IPS DF 6.9 (cell line): ENCODE data around the gene ADARB1.

Source experiments
- DNase-seq: peaks from one replicate; pipeline ENCODE4 v3.0.0-alpha.2; 2013; ENCODE audit warnings: low read depth, low spot score
- H3K27ac ChIP-seq: one replicate; pipeline ENCODE4 v1.5.1; 2013; ENCODE audit warnings: low read length, control low read depth
- H3K27me3 ChIP-seq: 2 replicates; pipeline ENCODE4 v1.6.1; 2013; ENCODE audit warnings: mild to moderate bottlenecking, low read length; ENCODE audit not compliant: control insufficient read depth, insufficient read depth
- H3K36me3 ChIP-seq: 2 replicates; pipeline ENCODE4 v1.6.1; 2013; ENCODE audit warnings: low read length; ENCODE audit not compliant: control insufficient read depth, insufficient read depth
- H3K4me1 ChIP-seq: 2 replicates; pipeline ENCODE4 v1.6.1; 2013; ENCODE audit warnings: low read length; ENCODE audit not compliant: control insufficient read depth, insufficient read depth
- H3K4me3 ChIP-seq: 2 replicates; pipeline ENCODE4 v1.5.1; 2013; ENCODE audit warnings: mild to moderate bottlenecking, low read length
- H3K9me3 ChIP-seq: 2 replicates; pipeline ENCODE4 v1.6.1; 2013; ENCODE audit warnings: low read length, inconsistent platforms; ENCODE audit not compliant: control insufficient read depth, insufficient read depth
- WGBS: extraction: QIAGEN DNeasy Blood & Tissue Kit; methylation state at CpG from one replicate; pipeline ENCODE4 v1.1.7; 2013; ENCODE audit warnings: mixed read lengths, missing lambda C conversion rate; ENCODE audit not compliant: insufficient read length, insufficient coverage; 5-methylcytosine and 5-hydroxymethylcytosine counted together

The ADARB1 gene

DNA sequence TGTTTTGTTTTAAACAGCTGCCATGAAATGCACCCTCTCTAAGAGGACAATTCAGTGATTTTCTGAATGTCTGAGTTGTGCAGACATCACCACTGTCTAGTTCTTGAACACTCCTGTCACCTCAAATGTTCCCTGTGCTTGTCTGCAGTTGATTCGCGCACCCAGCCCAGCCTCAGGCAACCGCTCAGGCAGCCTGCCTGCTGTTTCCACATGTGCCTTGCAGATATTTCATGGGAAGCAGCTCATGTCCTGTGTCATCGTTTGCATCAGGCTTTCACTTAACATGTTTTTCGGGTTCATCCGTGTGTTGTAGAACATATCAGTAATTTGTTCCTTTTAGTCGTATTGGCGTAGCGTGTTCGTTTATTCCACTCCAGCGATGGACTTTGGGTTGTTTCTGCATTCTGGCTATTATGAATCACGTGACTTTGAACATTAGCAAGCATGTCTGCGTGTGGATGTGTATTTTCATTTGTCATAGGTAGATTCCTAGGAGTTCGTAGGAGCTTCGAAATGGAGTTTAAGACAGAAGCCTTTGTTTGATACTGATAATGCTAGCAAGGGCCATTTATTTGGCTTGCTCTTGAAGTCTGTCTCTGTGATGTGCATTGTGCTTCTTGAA is 12.1 kb downstream of the ADARB1 start:
- H3K4me3 ChIP-seq: no peak overlapping the region
- H3K9me3 ChIP-seq: no peaks in the 10 kb centered on the region
- H3K27me3 ChIP-seq: no peaks in the 10 kb centered on the region
- no peaks in the 10 kb centered on the region for H3K36me3 ChIP-seq
- no peak for DNase-seq
- no peak overlapping the region for H3K27ac ChIP-seq
- H3K4me1 ChIP-seq: no peaks in the 10 kb centered on the region
- WGBS: no CpG with 5 or more reads among the region's 15 CpGs

DNA sequence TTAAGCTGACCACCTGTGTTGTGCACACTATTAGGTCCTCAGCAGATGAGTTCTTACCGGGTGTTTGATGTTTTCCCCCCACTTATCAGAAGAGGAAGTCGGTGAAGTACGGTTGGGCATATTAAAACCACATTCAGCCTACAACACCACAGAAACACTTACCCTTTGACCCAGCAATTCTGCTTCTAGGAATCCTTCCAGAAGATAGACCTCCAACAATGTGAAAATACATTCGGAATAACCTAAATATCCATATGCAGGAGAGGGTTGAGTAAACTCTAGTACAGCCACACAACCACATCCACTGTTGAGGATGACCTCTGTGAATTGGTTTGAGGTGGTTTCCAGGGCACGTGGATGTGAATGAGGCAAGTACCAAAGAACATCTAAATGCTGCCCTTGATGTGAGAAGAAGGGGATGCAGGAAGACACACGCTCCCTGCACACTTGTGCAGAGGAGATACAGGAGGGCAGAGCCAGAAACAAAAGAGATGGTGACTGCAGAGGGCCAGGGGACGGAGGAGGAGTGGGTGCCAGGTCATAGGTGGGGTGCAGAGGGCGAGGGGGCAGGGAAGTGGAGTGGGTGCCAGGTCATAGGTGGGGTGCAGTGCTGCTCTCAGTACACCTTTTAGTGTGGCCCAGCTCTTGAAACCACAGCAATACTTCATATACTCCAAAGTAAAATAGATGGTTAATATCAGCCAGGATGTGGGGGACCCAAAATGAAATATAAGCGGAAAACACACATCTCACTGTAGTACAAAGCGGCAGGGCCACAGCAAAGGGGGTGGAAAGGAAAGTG is 12.8 kb downstream of the ADARB1 start:
- Histone ChIP-seq H3K4me1 (no peaks in the 10 kb centered on the region), H3K9me3 (no peaks in the 10 kb centered on the region), H3K4me3 (no peak overlapping the region), H3K36me3 (no peaks in the 10 kb centered on the region), H3K27ac (no peak overlapping the region), H3K27me3 (no peaks in the 10 kb centered on the region)
- WGBS: no CpG with 5 or more reads among the region's 10 CpGs
- DNase-seq: no peak

DNA sequence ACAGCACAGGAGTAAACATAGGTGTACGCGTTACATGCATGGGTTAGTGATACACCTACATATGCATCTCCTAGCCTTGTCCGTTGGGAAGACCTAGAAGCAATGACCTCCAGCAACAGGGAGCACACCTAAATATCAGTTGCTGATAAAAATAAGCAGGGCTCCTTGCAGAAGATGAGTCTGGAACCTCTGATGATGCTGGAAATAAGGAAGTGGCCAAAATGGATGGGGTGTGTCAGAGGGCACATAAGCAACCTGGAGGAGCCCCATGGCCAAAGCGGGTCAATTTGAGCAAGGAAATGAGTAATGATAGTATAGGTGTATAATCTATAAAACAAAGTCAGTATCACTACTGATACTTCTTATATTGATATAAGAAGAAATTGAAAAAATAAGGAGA is 13.7 kb downstream of the ADARB1 start:
- H3K27me3 ChIP-seq: no peaks in the 10 kb centered on the region
- no peak overlapping the region for H3K4me3 ChIP-seq
- no peak for DNase-seq
- H3K9me3 ChIP-seq: no peaks in the 10 kb centered on the region
- H3K36me3 ChIP-seq: no peaks in the 10 kb centered on the region
- H3K27ac ChIP-seq: no peak overlapping the region
- H3K4me1 ChIP-seq: no peaks in the 10 kb centered on the region; the same call in 1 of the 2 replicates
- WGBS: no CpG with 5 or more reads among the region's 4 CpGs

DNA sequence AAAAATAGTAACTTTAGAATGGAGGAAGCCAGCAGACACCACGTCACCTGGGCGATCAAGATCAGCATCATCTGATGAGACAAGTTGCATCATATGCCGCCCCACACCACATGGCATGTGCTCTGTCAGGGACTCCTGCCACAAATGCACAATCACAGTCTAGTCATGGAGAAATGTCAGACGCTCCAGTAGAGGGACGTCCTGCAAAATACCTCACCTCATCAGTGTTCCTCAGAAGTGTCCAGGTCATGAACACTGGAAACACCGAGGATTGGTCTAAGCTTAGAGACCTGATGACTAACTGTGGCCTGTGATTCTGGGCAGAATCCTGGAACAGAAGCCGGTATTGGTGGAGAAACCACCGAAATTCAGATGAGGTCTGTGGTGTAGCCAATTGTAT is 14.3 kb downstream of the ADARB1 start:
- no CpG with 5 or more reads among the region's 8 CpGs for WGBS
- H3K27ac ChIP-seq: no peak overlapping the region
- no peaks in the 10 kb centered on the region for H3K36me3 ChIP-seq
- H3K9me3 ChIP-seq: no peaks in the 10 kb centered on the region
- no peaks in the 10 kb centered on the region for H3K27me3 ChIP-seq
- no peak overlapping the region for H3K4me3 ChIP-seq
- DNase-seq: no peak
- no peaks in the 10 kb centered on the region; the same call in 1 of the 2 replicates for H3K4me1 ChIP-seq

DNA sequence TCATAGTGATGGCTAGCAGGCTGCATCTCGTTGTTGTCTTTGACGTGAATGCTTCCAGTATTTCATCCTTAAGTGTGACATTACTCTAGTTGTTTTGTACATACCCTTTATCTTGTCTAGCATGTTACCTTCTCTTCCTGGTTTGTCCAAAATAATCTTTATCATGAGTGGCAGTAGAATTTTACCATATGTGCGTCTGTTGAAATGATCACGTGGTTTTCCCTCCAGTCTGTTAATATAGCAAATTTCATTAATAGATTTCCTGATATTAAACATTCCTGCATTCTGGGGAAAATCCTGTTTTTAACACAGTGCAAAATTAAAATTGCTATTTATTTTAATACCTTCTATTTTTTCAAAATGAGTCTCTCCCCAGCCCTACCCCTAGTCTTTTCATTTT is 15.6 kb downstream of the ADARB1 start:
- WGBS: no CpG with 5 or more reads among the region's 4 CpGs
- DNase-seq: no peak

DNA sequence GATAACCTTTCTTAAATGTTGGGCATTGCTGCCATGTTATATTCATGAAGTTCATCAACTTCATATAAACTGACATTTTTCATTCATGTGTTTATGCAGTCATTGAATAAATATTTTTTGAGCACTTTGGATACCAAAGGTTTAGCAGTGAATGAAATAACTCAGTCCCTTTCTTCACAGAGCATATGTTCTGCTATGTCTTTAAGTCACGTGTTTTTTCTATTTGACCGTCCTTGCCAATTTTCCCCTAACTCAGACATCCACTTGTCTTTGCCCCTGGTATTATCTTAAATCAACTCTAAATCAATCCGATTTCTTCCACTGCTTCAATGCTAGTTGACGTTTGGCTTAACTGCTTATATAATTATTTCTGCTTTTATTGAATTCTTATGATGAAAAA is 16.6 kb downstream of the ADARB1 start:
- WGBS: 100% methylated on average over 1 of the region's 4 CpGs
- H3K9me3 ChIP-seq: no peaks in the 10 kb centered on the region
- no peak overlapping the region for H3K4me3 ChIP-seq
- no peak for DNase-seq
- no peaks in the 10 kb centered on the region; the same call in 1 of the 2 replicates for H3K4me1 ChIP-seq
- no peaks in the 10 kb centered on the region for H3K27me3 ChIP-seq
- no peaks in the 10 kb centered on the region for H3K36me3 ChIP-seq
- H3K27ac ChIP-seq: no peak overlapping the region

More for the DNA sequence above, 15.6 kb downstream of the ADARB1 start:
- Histone ChIP-seq H3K27me3 (no peaks in the 10 kb centered on the region), H3K27ac (no peak overlapping the region), H3K4me1 (no peaks in the 10 kb centered on the region; the same call in 1 of the 2 replicates), H3K9me3 (no peaks in the 10 kb centered on the region), H3K36me3 (no peaks in the 10 kb centered on the region), H3K4me3 (no peak overlapping the region)

DNA sequence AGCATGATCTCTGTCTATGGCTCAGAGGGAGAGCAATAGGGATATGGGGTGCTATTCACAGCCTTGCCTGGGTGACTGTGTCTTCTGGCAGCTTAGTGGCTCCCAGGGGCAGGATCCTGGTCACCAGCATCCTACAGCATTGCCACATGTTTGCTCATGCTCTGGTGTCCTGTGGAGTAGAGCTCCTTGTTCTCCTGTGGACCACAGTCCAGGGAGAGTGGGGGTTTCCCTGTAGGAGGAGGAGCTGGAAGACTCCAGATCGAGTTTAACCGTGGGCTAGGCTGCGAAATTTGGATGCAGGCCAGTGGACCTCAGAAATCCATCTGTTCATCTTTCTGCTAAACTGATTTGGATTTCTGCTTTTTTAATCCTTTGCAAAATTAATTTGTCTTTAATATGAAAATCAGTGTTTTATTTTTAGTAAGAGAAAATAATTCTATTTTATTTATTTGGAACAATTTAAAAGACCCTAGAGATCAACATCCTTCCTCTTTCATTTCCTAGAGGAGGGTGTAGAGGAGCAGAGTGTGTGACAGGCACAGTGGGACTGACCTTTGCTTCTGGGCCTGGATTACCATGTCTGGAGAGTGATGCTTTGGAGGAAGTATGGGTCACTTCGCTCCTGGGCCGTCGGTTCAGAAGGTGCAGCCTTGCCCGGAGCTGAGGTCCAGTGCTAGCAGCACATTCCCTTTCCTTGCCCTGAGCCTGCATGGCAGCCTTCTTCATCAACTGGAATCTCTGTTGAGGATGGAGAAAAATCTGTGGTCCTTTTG is 17.4 kb downstream of the ADARB1 start:
- Histone ChIP-seq H3K4me1 (no peaks in the 10 kb centered on the region; the same call in 1 of the 2 replicates), H3K4me3 (no peak overlapping the region), H3K27me3 (no peaks in the 10 kb centered on the region), H3K27ac (no peak overlapping the region), H3K36me3 (no peaks in the 10 kb centered on the region), H3K9me3 (no peaks in the 10 kb centered on the region)
- no peak for DNase-seq
- no CpG with 5 or more reads among the region's 7 CpGs for WGBS

DNA sequence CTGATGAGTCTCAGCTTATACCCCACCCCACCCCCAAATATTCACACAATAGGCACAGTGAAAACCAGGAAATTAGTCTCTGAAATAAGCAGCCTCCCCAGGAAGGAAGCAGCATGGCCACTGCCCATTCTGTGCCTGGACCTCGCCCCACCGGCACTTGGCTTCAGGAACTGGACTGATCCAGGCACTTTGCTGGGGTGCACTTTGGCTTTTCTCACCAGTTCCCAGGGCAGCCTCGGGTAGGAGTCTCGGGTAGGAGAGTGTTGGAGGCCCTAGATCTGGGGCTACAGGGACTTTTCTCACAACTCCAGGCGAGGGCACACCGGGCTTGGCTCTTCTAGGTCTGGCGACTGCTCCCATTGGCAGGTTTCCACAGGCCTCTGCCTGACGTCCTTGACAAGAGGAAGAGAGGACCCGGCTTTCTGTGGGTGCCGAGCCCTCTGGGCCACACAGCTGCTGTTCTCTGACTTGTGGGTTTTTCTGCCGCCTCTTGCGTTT is 18.7 kb downstream of the ADARB1 start:
- Histone ChIP-seq H3K9me3 (no peaks in the 10 kb centered on the region), H3K4me3 (no peak overlapping the region), H3K27me3 (no peaks in the 10 kb centered on the region), H3K36me3 (no peaks in the 10 kb centered on the region), H3K4me1 (no peaks in the 10 kb centered on the region; the same call in 1 of the 2 replicates), H3K27ac (no peak overlapping the region)
- no peak for DNase-seq
- no CpG with 5 or more reads among the region's 12 CpGs for WGBS

DNA sequence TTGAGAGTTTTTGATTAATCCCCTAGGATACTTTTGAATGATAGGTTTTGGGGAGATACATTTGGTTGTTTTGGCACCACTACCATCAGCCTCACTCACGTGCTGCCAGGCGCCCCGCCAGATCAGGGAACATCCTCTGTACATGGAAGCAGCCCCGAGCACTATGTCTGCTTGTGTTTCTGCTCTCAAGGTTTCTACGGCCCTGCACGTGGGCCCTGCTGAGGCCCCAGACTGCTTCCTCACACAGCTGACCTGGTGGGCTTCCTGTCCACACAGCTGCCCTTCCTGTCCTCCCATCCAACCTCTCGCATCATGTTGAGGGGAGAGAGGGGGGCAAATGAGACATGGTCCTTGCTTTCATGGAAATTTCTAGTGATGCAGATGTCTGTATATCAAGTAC is 20.0 kb downstream of the ADARB1 start:
- WGBS: no CpG with 5 or more reads among the region's 7 CpGs
- no peaks in the 10 kb centered on the region for H3K27me3 ChIP-seq
- H3K36me3 ChIP-seq: no peaks in the 10 kb centered on the region
- H3K27ac ChIP-seq: no peak overlapping the region
- no peak for DNase-seq
- no peaks in the 10 kb centered on the region for H3K9me3 ChIP-seq
- H3K4me1 ChIP-seq: no peaks in the 10 kb centered on the region; the same call in 1 of the 2 replicates
- no peak overlapping the region for H3K4me3 ChIP-seq

DNA sequence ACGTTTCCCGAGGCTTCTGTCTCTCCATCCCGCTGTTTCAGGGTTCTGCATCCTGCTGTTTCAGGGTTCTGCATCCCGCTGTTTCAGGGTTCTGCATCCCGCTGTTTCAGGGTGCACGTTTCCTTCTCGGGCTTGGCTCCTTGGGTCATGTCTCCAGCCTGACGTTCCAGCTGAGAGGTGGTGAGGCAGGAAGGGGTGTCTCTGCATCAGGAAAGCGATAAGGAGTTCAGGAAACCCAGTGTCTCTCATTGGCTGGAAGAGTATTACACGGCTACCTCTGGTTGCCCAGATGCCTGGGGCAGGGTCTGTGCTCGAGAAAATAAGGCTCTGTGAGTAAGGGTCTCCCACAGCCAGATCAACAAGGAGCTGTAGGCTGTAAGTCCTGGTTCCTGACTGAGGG is 21.1 kb downstream of the ADARB1 start:
- DNase-seq: no peak
- H3K4me1 ChIP-seq: no peaks in the 10 kb centered on the region; the same call in 1 of the 2 replicates
- H3K27ac ChIP-seq: no peak overlapping the region
- H3K27me3 ChIP-seq: no peaks in the 10 kb centered on the region
- no CpG with 5 or more reads among the region's 11 CpGs for WGBS
- no peaks in the 10 kb centered on the region for H3K36me3 ChIP-seq
- no peak overlapping the region for H3K4me3 ChIP-seq
- H3K9me3 ChIP-seq: no peaks in the 10 kb centered on the region
